Vagina (tissue), 2 donors: ENCODE measurements around the gene HOXC5. TPM values are rescaled to one million over a fixed set of nuclear protein-coding genes. Genes with fewer than 3 reads are reported as not detected.

ENCODE experiments used
- DNase-seq, 2 donors: peaks; one replicate each; pipeline ENCODE4 v3.0.0-alpha.2; 2017; ENCODE audit errors: extremely low spot score in 2 of 2
- H3K27ac ChIP-seq: fragments of 200-600 bp; sonication (generic); one replicate; pipeline ENCODE4 v1.5.1; 2019
- H3K27me3 ChIP-seq: fragments of 200-600 bp; sonication (generic); one replicate; pipeline ENCODE4 v1.5.1; 2019
- H3K36me3 ChIP-seq, 2 donors: fragments of 200-600 bp; sonication (generic); one replicate each; pipeline ENCODE4 v1.5.1; 2017 to 2019
- H3K4me1 ChIP-seq: fragments of 200-600 bp; sonication (generic); one replicate; pipeline ENCODE4 v1.5.1; 2019
- H3K4me3 ChIP-seq, 2 donors: fragments of 200-600 bp; sonication (generic); 1 replicate in 1 of 2; 2 replicates in 1 of 2; pipeline ENCODE4 v1.5.1; 2016 to 2019
- H3K9me3 ChIP-seq: fragments of 200-600 bp; sonication (generic); one replicate; pipeline ENCODE4 v1.5.1; 2019
- CTCF ChIP-seq, 3 experiments: fragments of 450-650 bp in 2 of 3; fragments of 200-600 bp in 1 of 3; sonication (generic) in 1 of 3; IDR thresholded peaks; one replicate each; pipeline ENCODE4 v1.5.1; 2017 to 2019; ENCODE audit warnings: antibody characterized with exemption in 3 of 3, mild to moderate bottlenecking in 2 of 3, moderate library complexity in 2 of 3
- POLR2A ChIP-seq, 2 donors: fragments of 450-650 bp; IDR thresholded peaks; one replicate each; pipeline ENCODE4 v1.6.1; 2017; ENCODE audit warnings: antibody characterized with exemption in 2 of 2, mild to moderate bottlenecking in 2 of 2, moderate library complexity in 2 of 2
- POLR2AphosphoS5 ChIP-seq, 2 donors: sonication (generic); formaldehyde crosslinking; IDR thresholded peaks; one replicate each; pipeline ENCODE4 v1.9.0; 2017; ENCODE audit warnings: antibody characterized with exemption in 2 of 2, mild to moderate bottlenecking in 2 of 2, low read depth in 1 of 2; ENCODE audit not compliant: insufficient read depth in 1 of 2
- intact Hi-C: fragments of 100-400 bp; cut with DNase I; formaldehyde crosslinking; loops from one replicate; pipeline ENCODE4 v1.15.1; 2023
- total RNA-seq: library from RNA; depleted of rRNA; stranded (reverse); fragments of >200 nt; gene quantifications from one replicate; pipeline ENCODE4 v1.2.3, GENCODE V29; 2016

Gene HOXC5
- total RNA-seq, 1 donor from 2014 or later, result not detected

- Histone ChIP-seq H3K27me3 (peaks cover 41% of the 10 kb centered on the region), H3K4me3 (no peak overlapping the region), H3K4me1 (peaks cover 31% of the 10 kb centered on the region), H3K36me3 (no peaks in the 10 kb centered on the region), H3K27ac (no peak overlapping the region), H3K9me3 (no peaks in the 10 kb centered on the region)
- intact Hi-C loops, result no loop called here
- no peak for TF ChIP-seq CTCF (IDR thresholded peaks at IDR 0.05)
- TF ChIP-seq POLR2AphosphoS5 (IDR thresholded peaks at IDR 0.05; ENCODE audit: insufficient read depth in 1 of 2, low read depth in 1 of 2), result no peak
- TF ChIP-seq POLR2A (IDR thresholded peaks at IDR 0.05), result no peak
- no peak for DNase-seq
Observed at GRCh38 chr12:54012631-54013409, 20.0 kb upstream of the HOXC5 start.

- Histone ChIP-seq H3K36me3 (no peaks in the 10 kb centered on the region), H3K27me3 (peaks cover 36% of the 10 kb centered on the region), H3K4me3 (peak overlapping the region in 1 of 2 donors; percentile 8), H3K9me3 (no peaks in the 10 kb centered on the region), H3K27ac (no peak overlapping the region), H3K4me1 (peaks cover 42% of the 10 kb centered on the region)
- intact Hi-C loops, result loop anchor here (5.0 kb wide), 1 partner anchor 113 kb away; no protein-coding TSS in a partner anchor
- TF ChIP-seq POLR2AphosphoS5 (IDR thresholded peaks at IDR 0.05; ENCODE audit: insufficient read depth in 1 of 2, low read depth in 1 of 2) (no peak), POLR2A (IDR thresholded peaks at IDR 0.05) (no peak), CTCF (IDR thresholded peaks at IDR 0.05) (no peak)
- DNase-seq, result no peak
Observed at GRCh38 chr12:54014377-54015017, 18.4 kb upstream of the HOXC5 start.

- Histone ChIP-seq H3K27me3 (peaks cover 31% of the 10 kb centered on the region), H3K36me3 (no peaks in the 10 kb centered on the region), H3K9me3 (no peaks in the 10 kb centered on the region), H3K4me1 (peaks cover 39% of the 10 kb centered on the region), H3K27ac (no peak overlapping the region), H3K4me3 (peak overlapping the region in 1 of 2 donors; percentile 8)
- no peak for DNase-seq
- intact Hi-C loops, result loop anchor here (5.0 kb wide), 1 partner anchor 112 kb away; no protein-coding TSS in a partner anchor
- TF ChIP-seq POLR2AphosphoS5 (IDR thresholded peaks at IDR 0.05; ENCODE audit: insufficient read depth in 1 of 2, low read depth in 1 of 2) (no peak), CTCF (IDR thresholded peaks at IDR 0.05) (no peak), POLR2A (IDR thresholded peaks at IDR 0.05) (no peak)
Observed at GRCh38 chr12:54015018-54015931, 17.6 kb upstream of the HOXC5 start.

GRCh38 chr12:54016051-54016450 is 16.8 kb upstream of the HOXC5 start:
- H3K4me1 ChIP-seq, result peaks cover 39% of the 10 kb centered on the region
- TF ChIP-seq CTCF (IDR thresholded peaks at IDR 0.05) (no peak), POLR2AphosphoS5 (IDR thresholded peaks at IDR 0.05; ENCODE audit: insufficient read depth in 1 of 2, low read depth in 1 of 2) (no peak), POLR2A (IDR thresholded peaks at IDR 0.05) (no peak)

More at GRCh38 chr12:54016051-54016450, 16.8 kb upstream of the HOXC5 start:
- Histone ChIP-seq H3K9me3 (no peaks in the 10 kb centered on the region), H3K27me3 (peaks cover 29% of the 10 kb centered on the region), H3K4me3 (no peak overlapping the region), H3K27ac (no peak overlapping the region), H3K36me3 (no peaks in the 10 kb centered on the region)
- no peak for DNase-seq
- intact Hi-C loops, result loop anchor here (5.0 kb wide), 1 partner anchor 111 kb away; no protein-coding TSS in a partner anchor
